ENCODE data around the gene HTR6. TPM values are rescaled to one million over a fixed set of nuclear protein-coding genes. Genes with fewer than 3 reads are reported as not detected.

The HTR6 gene
- total RNA-seq, 1 experiment from 2014 or later, result not detected

GRCh38 chr1:19720174-19720573 is 55.5 kb downstream of the HTR6 start:
- Histone ChIP-seq H3K9me3 (ENCODE audit: low read length) (no peaks in the 10 kb centered on the region), H3K36me3 (ENCODE audit: low read depth, low read length) (no peaks in the 10 kb centered on the region), H3K79me2 (ENCODE audit: low read length) (no peaks in the 10 kb centered on the region), H2AFZ (ENCODE audit: low read length) (no peak overlapping the region), H3F3A (ENCODE audit: low read length, unreplicated experiment) (no peaks in the 10 kb centered on the region), H3K9ac (ENCODE audit: low read length) (no peak overlapping the region), H4K20me1 (ENCODE audit: low read length) (no peaks in the 10 kb centered on the region), H3K27me3 (ENCODE audit: low read length) (no peaks in the 10 kb centered on the region), H3K9me2 (replicated peaks; ENCODE audit: low read length) (no peaks in the 10 kb centered on the region), H3K4me1 (ENCODE audit: insufficient read depth, low read length) (no peaks in the 10 kb centered on the region), H3K4me2 (ENCODE audit: low read length) (no peak overlapping the region), H3K27ac (ENCODE audit: low read length) (no peak overlapping the region), H3K4me3 (ENCODE audit: low read length) (no peak overlapping the region)
- DNase-seq, result no peak
- no TSS peak for BruUV-seq (replicated peaks)
- ChIA-PET CTCF (no interaction called here), POLR2A (ENCODE audit: unreplicated experiment) (no interaction called here)
- TF ChIP-seq EZH2phosphoT487 (IDR thresholded peaks at IDR 0.05; ENCODE audit: borderline replicate concordance, low read length) (no peak), CTCF (conservative IDR thresholded peaks at IDR 0.05; ENCODE audit: low read depth, low read length) (no peak), EZH2 (IDR thresholded peaks at IDR 0.05; ENCODE audit: low read length, unreplicated experiment) (no peak)
- intact Hi-C loops (cut with micrococcal nuclease), result no loop called here
- no peak for ATAC-seq

- no peaks in the 10 kb centered on the region for H3K9me3 ChIP-seq (ENCODE audit: low read length)
- ATAC-seq (no peak), DNase-seq (no peak)
- no peaks in the 10 kb centered on the region for H3K79me2 ChIP-seq (ENCODE audit: low read length)
- no peak overlapping the region for H3K4me3 ChIP-seq (ENCODE audit: low read length)
- no peaks in the 10 kb centered on the region for H3F3A ChIP-seq (ENCODE audit: low read length, unreplicated experiment)
- no peak overlapping the region for H3K4me2 ChIP-seq (ENCODE audit: low read length)
- H2AFZ ChIP-seq (ENCODE audit: low read length), result no peak overlapping the region
- BruUV-seq (replicated peaks), result no TSS peak
- no peaks in the 10 kb centered on the region for H3K36me3 ChIP-seq (ENCODE audit: low read depth, low read length)
- H3K9me2 ChIP-seq (replicated peaks; ENCODE audit: low read length), result no peaks in the 10 kb centered on the region
- no peaks in the 10 kb centered on the region for H3K4me1 ChIP-seq (ENCODE audit: insufficient read depth, low read length)
- no peak for TF ChIP-seq EZH2 (IDR thresholded peaks at IDR 0.05; ENCODE audit: low read length, unreplicated experiment)
- TF ChIP-seq EZH2phosphoT487 (IDR thresholded peaks at IDR 0.05; ENCODE audit: borderline replicate concordance, low read length), result no peak
- TF ChIP-seq CTCF (conservative IDR thresholded peaks at IDR 0.05; ENCODE audit: low read depth, low read length), result no peak
- H4K20me1 ChIP-seq (ENCODE audit: low read length), result no peaks in the 10 kb centered on the region
- no peaks in the 10 kb centered on the region for H3K27me3 ChIP-seq (ENCODE audit: low read length)
- CTCF ChIA-PET, result no interaction called here
- POLR2A ChIA-PET (ENCODE audit: unreplicated experiment), result no interaction called here
- no peak overlapping the region for H3K27ac ChIP-seq (ENCODE audit: low read length)
- intact Hi-C loops (cut with micrococcal nuclease), result no loop called here
- H3K9ac ChIP-seq (ENCODE audit: low read length), result no peak overlapping the region
Observed at GRCh38 chr1:19720973-19721372, 56.3 kb downstream of the HTR6 start.

GRCh38 chr1:19723874-19724273 is 59.2 kb downstream of the HTR6 start:
- Histone ChIP-seq H2AFZ (ENCODE audit: low read length) (no peak overlapping the region), H3F3A (ENCODE audit: low read length, unreplicated experiment) (no peaks in the 10 kb centered on the region), H3K4me3 (ENCODE audit: low read length) (no peak overlapping the region), H3K36me3 (ENCODE audit: low read depth, low read length) (no peaks in the 10 kb centered on the region), H3K27me3 (ENCODE audit: low read length) (no peaks in the 10 kb centered on the region), H4K20me1 (ENCODE audit: low read length) (no peaks in the 10 kb centered on the region), H3K9ac (ENCODE audit: low read length) (no peak overlapping the region), H3K9me2 (replicated peaks; ENCODE audit: low read length) (no peaks in the 10 kb centered on the region), H3K4me2 (ENCODE audit: low read length) (no peak overlapping the region), H3K27ac (ENCODE audit: low read length) (no peak overlapping the region), H3K9me3 (ENCODE audit: low read length) (no peaks in the 10 kb centered on the region), H3K4me1 (ENCODE audit: insufficient read depth, low read length) (no peaks in the 10 kb centered on the region), H3K79me2 (ENCODE audit: low read length) (no peaks in the 10 kb centered on the region)
- intact Hi-C loops (cut with micrococcal nuclease), result no loop called here
- TF ChIP-seq EZH2 (IDR thresholded peaks at IDR 0.05; ENCODE audit: low read length, unreplicated experiment), result no peak
- TF ChIP-seq EZH2phosphoT487 (IDR thresholded peaks at IDR 0.05; ENCODE audit: borderline replicate concordance, low read length), result no peak
- no peak for TF ChIP-seq CTCF (conservative IDR thresholded peaks at IDR 0.05; ENCODE audit: low read depth, low read length)
- no TSS peak for BruUV-seq (replicated peaks)
- POLR2A ChIA-PET (ENCODE audit: unreplicated experiment), result no interaction called here
- CTCF ChIA-PET, result no interaction called here
- no peak for ATAC-seq
- DNase-seq, result no peak
